ENCODE results near the gene SAMD4A.
"Not testable (repeated sequence)": the region's sequence is repeated elsewhere in the genome, so short reads cannot be mapped to it uniquely, and the experiment has no call there.

The SAMD4A gene

GRCh38 chr14:54784657-54785056 is 217.7 kb downstream of the SAMD4A start:
- DNase-seq (ENCODE audit: low spot score) = no peak

GRCh38 chr14:54785136-54785777 is 218.3 kb downstream of the SAMD4A start:
- no peak for DNase-seq (ENCODE audit: low spot score)

- no peak for DNase-seq (ENCODE audit: low spot score)
Observed at GRCh38 chr14:54785778-54786770, 219.1 kb downstream of the SAMD4A start.

DNA sequence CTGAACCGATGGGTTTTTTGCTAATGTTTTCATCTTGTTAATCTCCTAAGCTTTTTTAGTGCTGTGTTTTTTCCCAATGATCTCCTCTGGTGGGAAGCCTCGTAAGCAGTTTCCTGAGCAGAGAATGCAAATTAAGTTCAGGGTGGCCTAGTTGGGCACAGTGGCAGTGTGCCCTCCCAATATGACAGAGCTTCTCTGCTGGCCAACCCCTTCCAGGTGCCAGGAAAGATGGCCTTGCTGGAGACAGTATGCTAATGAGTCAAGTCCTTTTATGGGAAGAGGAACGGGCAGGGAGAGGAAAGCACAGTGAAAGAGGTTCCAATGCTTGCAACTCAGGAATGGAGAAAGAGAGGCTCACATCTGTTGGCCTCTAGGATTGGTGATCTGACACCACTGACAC is 219.9 kb downstream of the SAMD4A start:
- no peak for DNase-seq (ENCODE audit: low spot score)

GRCh38 chr14:54787261-54787660 is 220.3 kb downstream of the SAMD4A start:
- DNase-seq (ENCODE audit: low spot score) = no peak

- no peak for DNase-seq (ENCODE audit: low spot score)
Observed at GRCh38 chr14:54788701-54789100, 221.8 kb downstream of the SAMD4A start.

DNA sequence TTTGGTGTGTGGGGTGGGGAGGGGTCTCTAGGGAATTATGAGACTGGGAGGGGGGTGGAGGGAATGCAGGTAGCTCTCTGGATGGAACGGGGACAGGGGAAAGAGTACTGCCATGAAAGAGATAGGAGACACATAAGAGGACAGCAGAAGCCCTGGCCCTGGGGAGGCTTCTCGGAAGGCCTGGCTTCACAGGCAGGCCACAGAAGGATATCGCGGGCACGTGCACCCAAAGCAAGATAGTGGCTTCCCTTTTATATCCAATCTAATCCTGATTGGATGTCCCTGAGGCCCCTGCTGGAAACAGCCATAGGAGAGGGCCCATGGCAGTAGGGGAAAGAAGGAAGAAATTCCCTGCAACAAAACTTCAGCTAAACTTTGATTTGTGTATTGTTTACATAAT is 222.2 kb downstream of the SAMD4A start:
- no peak for DNase-seq (ENCODE audit: low spot score)

- no peak for DNase-seq (ENCODE audit: low spot score)
Observed at GRCh38 chr14:54789781-54790480, 223.0 kb downstream of the SAMD4A start.

- DNase-seq (ENCODE audit: low spot score) = no peak
Observed at GRCh38 chr14:54791001-54791400, 224.1 kb downstream of the SAMD4A start.

- no peak for DNase-seq (ENCODE audit: low spot score)
Observed at GRCh38 chr14:54792288-54792687, 225.4 kb downstream of the SAMD4A start.

DNA sequence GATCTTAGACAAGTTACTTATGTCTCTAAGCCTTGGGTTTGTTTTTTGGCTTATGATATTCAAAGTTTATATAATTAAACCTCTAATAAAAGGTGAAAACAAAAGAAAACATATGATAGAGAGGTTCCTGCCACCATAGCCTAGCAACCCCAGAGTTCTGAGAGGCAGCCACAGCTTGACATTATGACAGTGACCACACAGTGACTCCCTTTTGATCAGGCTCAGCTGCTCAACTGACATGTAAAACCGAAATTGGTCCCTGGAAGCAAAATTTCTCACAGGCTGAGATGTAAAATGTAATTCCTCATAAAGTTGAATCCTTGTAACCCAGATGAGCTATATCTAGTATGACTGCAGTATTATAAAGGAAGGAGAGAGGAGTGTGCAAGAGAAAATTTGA is 227.2 kb downstream of the SAMD4A start:
- DNase-seq (ENCODE audit: low spot score) = no peak

- no peak for DNase-seq (ENCODE audit: low spot score)
Observed at GRCh38 chr14:54794796-54795195, 227.9 kb downstream of the SAMD4A start.

DNA sequence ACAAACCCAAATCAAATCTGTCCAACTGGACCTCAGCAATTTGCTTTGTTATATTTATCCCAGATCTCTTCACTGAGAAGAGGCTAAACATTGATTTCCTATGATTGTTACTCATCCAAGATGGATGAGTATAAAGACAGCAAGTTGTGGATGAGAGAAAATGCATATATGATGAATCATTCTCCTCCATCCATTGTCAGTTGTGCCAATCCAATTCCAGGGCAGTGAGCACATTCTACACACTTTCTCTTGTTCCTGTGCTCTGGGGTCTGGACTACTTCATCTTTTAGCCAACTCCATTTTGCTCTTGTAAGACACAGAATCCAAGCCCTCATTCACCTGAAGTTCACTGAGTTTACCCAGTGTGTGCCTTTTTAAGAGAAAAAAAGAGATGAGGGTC is 230.0 kb downstream of the SAMD4A start:
- DNase-seq (ENCODE audit: low spot score) = no peak

- no peak for DNase-seq (ENCODE audit: low spot score)
Observed at GRCh38 chr14:54797556-54797955, 230.6 kb downstream of the SAMD4A start.

DNA sequence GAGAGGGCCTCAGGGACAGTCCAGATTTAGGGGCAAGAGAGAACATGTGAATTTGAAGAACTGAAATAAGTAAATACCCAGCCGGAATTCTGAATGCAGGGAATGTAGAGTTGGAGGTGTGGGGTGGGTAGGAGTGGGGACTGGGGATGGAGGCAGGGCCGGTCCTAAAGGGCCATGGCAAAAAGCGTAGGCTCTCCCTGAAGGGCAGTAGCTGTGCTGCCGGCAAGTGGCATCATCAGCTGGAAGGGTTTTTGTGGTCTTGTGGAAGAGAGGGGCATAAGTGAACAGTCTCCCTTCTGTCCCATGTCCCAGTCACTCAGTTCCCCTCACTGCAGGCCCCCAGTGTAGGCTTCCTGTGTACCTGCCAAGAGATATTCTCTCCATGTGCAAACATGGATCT is 231.1 kb downstream of the SAMD4A start:
- no peak for DNase-seq (ENCODE audit: low spot score)

DNA sequence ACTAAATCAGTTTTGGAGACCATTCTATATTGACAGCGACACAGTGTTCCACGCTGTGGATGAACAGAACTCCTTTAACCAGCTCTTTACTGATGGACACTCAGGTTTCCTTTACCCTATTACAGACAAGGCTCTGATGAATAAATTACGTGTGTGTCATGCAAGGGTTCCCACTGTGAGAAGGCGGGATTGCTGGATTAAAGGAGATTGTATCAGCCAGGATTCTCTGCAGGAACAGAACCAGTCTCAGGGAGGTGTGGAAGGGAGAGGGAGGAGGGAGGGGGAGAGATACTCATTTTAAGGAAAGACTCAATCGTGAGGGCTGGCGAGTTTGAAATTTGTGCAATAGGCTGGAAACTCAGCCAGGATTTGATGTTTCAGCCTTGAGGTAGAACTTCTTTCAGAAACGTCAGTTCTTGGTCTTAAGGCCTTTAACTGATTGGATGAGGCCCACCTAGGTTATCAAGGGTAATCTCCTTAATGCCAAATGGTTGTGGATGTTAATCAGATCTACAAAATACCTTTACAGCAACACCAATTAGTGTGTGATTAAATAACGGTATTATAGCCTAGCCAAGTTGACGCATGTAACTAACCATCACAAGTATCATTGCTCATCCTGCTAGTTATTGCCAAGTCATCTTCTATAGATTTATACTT is 231.7 kb downstream of the SAMD4A start:
- no peak for DNase-seq (ENCODE audit: low spot score)

DNA sequence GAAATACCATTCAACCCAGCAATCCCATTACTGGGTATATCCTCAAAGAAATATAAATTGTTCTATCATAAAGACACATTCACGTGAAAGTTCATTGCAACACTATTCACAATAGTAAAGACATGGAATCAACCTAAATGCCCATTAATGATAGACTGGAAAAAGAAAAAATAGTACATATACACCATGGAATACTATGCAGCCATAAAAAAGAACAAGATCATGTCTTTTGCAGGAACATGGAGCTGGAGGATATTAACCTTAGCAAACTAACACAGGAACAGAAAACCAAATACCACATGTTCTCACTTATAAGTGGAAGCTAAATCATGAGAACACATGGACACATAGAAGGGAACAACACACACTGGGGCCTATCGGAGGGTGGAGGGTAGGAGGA is 234.6 kb downstream of the SAMD4A start:
- DNase-seq (ENCODE audit: low spot score) = not testable (repeated sequence)

- no peak for DNase-seq (ENCODE audit: low spot score)
Observed at GRCh38 chr14:54803396-54803795, 236.5 kb downstream of the SAMD4A start.

- no peak for DNase-seq (ENCODE audit: low spot score)
Observed at GRCh38 chr14:54803926-54804537, 237.1 kb downstream of the SAMD4A start.

DNA sequence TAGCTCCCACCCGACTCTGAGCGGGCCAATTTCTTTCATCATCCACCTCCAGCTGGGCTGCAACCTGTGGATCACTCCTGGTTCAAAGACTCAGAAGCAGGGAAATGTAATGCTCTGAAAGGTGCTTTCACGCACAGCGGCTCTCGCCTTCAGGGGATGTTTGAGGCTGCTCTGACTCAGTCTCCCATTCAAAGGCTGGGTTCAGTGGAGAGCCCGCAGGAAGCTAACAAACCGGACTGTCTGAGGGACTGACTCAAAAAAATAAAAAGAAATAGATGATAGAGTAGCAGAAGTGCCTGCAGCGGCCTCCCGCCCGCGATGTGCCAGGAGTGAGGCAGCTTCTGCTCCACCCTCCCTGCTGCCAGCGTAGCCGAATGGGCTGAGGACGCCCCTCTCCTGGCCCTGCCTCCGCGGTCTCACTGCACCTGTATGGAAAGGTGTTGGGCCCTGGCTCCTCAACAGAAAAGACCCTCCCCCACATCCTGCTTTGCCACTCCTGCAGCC is 237.7 kb downstream of the SAMD4A start:
- DNase-seq (ENCODE audit: low spot score) = no peak

DNA sequence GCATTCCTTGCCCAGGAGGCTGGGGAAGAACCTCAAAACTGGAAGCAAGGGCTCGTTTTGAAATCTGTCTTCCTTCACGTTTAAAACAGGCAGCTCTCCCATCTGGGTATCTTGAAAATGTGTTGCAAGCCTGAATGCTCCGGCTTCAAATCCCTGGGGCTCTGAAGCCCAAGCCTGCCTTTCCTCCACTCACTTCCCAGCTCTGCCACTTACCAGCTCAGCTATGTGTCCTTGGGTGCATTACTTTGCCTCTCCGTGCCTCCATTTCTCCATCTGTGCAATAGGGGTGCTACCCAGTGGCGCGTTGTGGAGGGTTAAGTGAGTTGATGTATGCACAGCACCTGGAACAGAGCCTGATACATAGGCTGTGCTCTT is 238.1 kb downstream of the SAMD4A start:
- no peak for DNase-seq (ENCODE audit: low spot score)

All from activated CD4-positive, alpha-beta T cell treated with anti-CD3 and anti-CD28 coated beads, Interleukin-2, Interleukin-4, amounts not matched to agents 100 ng/mL and 50 ng/mL, durations not matched to agents 16 hours and 8 hours (primary cell).